Endothelial cell of umbilical vein (primary cell): ENCODE results near the gene ATP8A2.

ENCODE experiments used
- CTCF ChIP-seq, 2 donors: IDR thresholded peaks; 1 replicate in 1 of 2; 2 replicates in 1 of 2; pipeline ENCODE4 v1.5.1; 2011; ENCODE audit warnings: low read length in 2 of 2, mild to moderate bottlenecking in 2 of 2, moderate library complexity in 2 of 2, control low read depth in 1 of 2, inconsistent platforms in 1 of 2, low read depth in 1 of 2; ENCODE audit not compliant: insufficient read depth in 1 of 2; ENCODE audit errors: extremely low read depth in 1 of 2
- EZH2 ChIP-seq: IDR thresholded peaks from 2 replicates; pipeline ENCODE4 v1.6.1; 2012; ENCODE audit warnings: borderline replicate concordance, low read depth, mild to moderate bottlenecking, moderate library complexity, low read length, inconsistent platforms; ENCODE audit not compliant: severe bottlenecking
- FOS ChIP-seq: IDR thresholded peaks from 2 replicates; pipeline ENCODE4 v1.6.1; 2011; ENCODE audit warnings: mild to moderate bottlenecking, low read length, moderate library complexity, borderline replicate concordance; ENCODE audit not compliant: insufficient read depth
- MYC ChIP-seq: IDR thresholded peaks from one replicate; pipeline ENCODE4 v1.6.1; 2011; ENCODE audit warnings: mild to moderate bottlenecking, low read depth, low read length
- POLR2A ChIP-seq: IDR thresholded peaks from 2 replicates; pipeline ENCODE4 v1.6.1; 2012; ENCODE audit warnings: low read depth, mild to moderate bottlenecking, control low read depth, low read length
- POLR2AphosphoS5 ChIP-seq: IDR thresholded peaks from 2 replicates; pipeline ENCODE4 v1.6.1; 2012; ENCODE audit warnings: low read depth, mild to moderate bottlenecking, control low read depth, low read length, moderate library complexity; ENCODE audit not compliant: insufficient read depth

- TF ChIP-seq CTCF (IDR thresholded peaks at IDR 0.05; ENCODE audit: extremely low read depth in 1 of 2, insufficient read depth in 1 of 2, low read depth in 1 of 2, low read length in 2 of 2) (no peak), POLR2A (no peak), EZH2 (no peak), POLR2AphosphoS5 (no peak), MYC (no peak), FOS (no peak)
Observed at GRCh38 chr13:25738342-25739196, 366.8 kb downstream of the ATP8A2 start.
